ENCODE data around the gene FBXO24. TPM values are rescaled to one million over a fixed set of nuclear protein-coding genes. Genes with fewer than 3 reads are reported as not detected.
A peak's percentile ranks its signal among the peaks of the same experiment; 100 is the strongest.

FBXO24 gene
- total RNA-seq, 4 donors from 2014 or later: 0.15 to 4.3 (median 0.99) TPM

DNA sequence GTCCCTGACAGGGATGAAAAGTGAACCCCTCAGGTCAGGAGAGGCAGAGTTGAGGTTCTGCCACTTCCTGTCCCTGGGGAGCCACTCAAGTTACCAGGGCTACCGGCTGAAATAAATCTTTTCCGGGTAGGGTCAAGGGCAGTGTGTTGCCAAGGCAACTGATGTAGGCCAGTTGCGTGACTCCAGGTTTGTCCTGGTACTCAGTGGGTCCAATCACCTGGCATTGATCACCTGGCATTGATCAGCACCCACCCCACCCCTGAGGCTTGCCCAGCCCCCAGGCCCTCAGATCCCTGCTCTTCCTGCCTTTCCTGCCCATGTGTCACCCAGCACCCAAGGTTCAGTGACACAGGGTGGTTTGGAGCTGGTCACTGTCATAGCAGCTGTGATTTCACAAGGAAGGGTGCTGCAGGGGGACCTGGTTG lies 18.4 kb upstream of the FBXO24 start:
- DNase-seq (ENCODE audit: low spot score in 2 of 2): no peak
- no peak for TF ChIP-seq POLR2A (IDR thresholded peaks at IDR 0.05)
- TF ChIP-seq, protein P1, sequence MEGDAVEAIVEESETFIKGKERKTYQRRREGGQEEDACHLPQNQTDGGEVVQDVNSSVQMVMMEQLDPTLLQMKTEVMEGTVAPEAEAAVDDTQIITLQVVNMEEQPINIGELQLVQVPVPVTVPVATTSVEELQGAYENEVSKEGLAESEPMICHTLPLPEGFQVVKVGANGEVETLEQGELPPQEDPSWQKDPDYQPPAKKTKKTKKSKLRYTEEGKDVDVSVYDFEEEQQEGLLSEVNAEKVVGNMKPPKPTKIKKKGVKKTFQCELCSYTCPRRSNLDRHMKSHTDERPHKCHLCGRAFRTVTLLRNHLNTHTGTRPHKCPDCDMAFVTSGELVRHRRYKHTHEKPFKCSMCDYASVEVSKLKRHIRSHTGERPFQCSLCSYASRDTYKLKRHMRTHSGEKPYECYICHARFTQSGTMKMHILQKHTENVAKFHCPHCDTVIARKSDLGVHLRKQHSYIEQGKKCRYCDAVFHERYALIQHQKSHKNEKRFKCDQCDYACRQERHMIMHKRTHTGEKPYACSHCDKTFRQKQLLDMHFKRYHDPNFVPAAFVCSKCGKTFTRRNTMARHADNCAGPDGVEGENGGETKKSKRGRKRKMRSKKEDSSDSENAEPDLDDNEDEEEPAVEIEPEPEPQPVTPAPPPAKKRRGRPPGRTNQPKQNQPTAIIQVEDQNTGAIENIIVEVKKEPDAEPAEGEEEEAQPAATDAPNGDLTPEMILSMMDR (IDR thresholded peaks at IDR 0.05): no peak
- 69 to 75% methylated on average over 3 of the region's 3 CpGs for WGBS, 2 donors
- H3K4me3 ChIP-seq (ENCODE audit: low read depth, poor library complexity, severe bottlenecking): no peak overlapping the region
- intact Hi-C loops (cut with DNase I; ENCODE audit: low total_unique reads): loop anchor here (10.0 kb wide), 1 partner anchor 287 kb away; the partner anchor contains the start of gene SLC12A9

DNA sequence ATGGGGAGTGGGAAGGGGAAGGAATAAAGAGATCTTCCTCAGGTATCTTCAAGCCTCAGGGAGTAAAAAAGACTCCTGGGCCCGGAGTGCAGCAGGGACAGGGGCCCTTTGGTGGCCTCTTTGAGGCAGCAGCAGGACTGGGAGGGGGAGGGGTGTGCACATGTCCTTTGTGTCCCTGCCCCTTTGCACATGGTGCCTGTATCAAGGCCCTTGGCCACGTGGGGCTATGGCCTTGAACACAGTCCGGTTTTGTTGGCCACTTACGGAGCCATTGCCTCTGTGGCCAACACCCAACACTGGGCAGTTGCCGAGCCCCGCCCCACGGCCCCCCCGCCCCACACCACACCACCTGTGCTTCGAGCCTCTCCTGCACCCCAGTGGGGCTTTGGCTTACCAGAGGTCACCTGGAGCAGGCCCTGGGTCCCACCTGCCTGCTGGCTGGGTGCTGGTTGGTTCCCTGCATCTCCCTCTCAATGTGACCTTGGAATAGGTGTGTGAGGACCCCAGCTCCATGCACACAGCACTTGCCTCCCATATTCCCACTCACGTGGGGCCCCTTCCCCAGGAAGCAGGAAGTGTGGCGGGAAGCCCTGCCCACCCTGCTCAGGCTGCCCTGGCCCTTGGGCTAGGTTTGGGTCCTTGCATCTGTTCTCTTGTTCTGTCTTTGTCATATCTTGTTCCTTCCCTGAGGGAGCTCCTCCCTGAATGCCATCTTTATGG lies 17.8 kb upstream of the FBXO24 start:
- TF ChIP-seq POLR2A (IDR thresholded peaks at IDR 0.05): no peak
- TF ChIP-seq, protein P1 (IDR thresholded peaks at IDR 0.05): no peak
- intact Hi-C loops (cut with DNase I; ENCODE audit: low total_unique reads): loop anchor here (10.0 kb wide), 1 partner anchor 286 kb away; the partner anchor contains the start of gene SLC12A9
- H3K4me3 ChIP-seq (ENCODE audit: low read depth, poor library complexity, severe bottlenecking): no peak overlapping the region
- 63 to 68% methylated on average over 7 to 11 of the region's 11 CpGs for WGBS, 2 donors
- DNase-seq (ENCODE audit: low spot score in 2 of 2): no peak

- intact Hi-C loops (cut with DNase I; ENCODE audit: low total_unique reads): loop anchor here (10.0 kb wide), 1 partner anchor 286 kb away; the partner anchor contains the start of gene SLC12A9
- TF ChIP-seq, protein P1 (IDR thresholded peaks at IDR 0.05): no peak
- no peak for TF ChIP-seq POLR2A (IDR thresholded peaks at IDR 0.05)
- 38 to 41% methylated on average over 21 to 33 of the region's 36 CpGs for WGBS, 2 donors
- DNase-seq (ENCODE audit: low spot score in 2 of 2): peak in 1 of 2 donors; percentile 91
- no peak overlapping the region for H3K4me3 ChIP-seq (ENCODE audit: low read depth, poor library complexity, severe bottlenecking)
Measured at GRCh38 chr7:100568896-100569844, 17.0 kb upstream of the FBXO24 start.

GRCh38 chr7:100570954-100571828 lies 14.9 kb upstream of the FBXO24 start:
- no peak overlapping the region for H3K4me3 ChIP-seq (ENCODE audit: low read depth, poor library complexity, severe bottlenecking)
- intact Hi-C loops (cut with DNase I; ENCODE audit: low total_unique reads): no loop called here
- TF ChIP-seq, protein P1 (IDR thresholded peaks at IDR 0.05): no peak
- TF ChIP-seq POLR2A (IDR thresholded peaks at IDR 0.05): no peak
- no peak for DNase-seq (ENCODE audit: low spot score in 2 of 2)
- 66 to 75% methylated on average over 21 to 23 of the region's 26 CpGs for WGBS, 2 donors

DNA sequence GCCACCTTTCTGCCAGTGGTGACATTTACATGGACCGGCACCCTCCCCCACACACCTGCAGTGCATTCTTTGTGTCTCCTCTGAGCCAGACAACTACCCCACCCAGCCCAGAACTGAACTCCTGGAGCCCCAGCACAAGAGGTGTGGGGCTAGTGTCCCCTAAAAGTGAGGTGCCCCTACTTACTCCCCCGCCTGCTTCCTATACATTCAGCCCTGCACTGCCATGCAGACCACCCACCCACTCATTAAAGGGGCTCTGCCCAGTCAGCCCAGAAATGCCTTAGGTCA lies 14.4 kb upstream of the FBXO24 start:
- intact Hi-C loops (cut with DNase I; ENCODE audit: low total_unique reads): no loop called here
- WGBS, 2 donors: 90 to 97% methylated on average over 2 of the region's 2 CpGs
- no peak for DNase-seq (ENCODE audit: low spot score in 2 of 2)
- TF ChIP-seq, protein P1 (IDR thresholded peaks at IDR 0.05): no peak
- no peak overlapping the region for H3K4me3 ChIP-seq (ENCODE audit: low read depth, poor library complexity, severe bottlenecking)

Data from lower leg skin (tissue), 4 donors.